BLaER1 treated with 17β-estradiol and CSF1 and Interleukin-3, amounts not matched to agents 10 nM and 100 nM (cell line): Measurements from ENCODE around the gene DNAH7.

Source experiments
- H3K27ac ChIP-seq, 11 experiments: shearing (Covaris generic); formaldehyde crosslinking; 2 replicates each; pipeline ENCODE4 v1.8.1; 2022
- H3K27me3 ChIP-seq, 11 experiments: shearing (Covaris generic); formaldehyde crosslinking; 2 replicates each; pipeline ENCODE4 v1.8.1; 2022
- H3K36me3 ChIP-seq, 11 experiments: shearing (Covaris generic); formaldehyde crosslinking; 2 replicates each; pipeline ENCODE4 v1.8.1; 2022
- H3K4me1 ChIP-seq, 10 experiments: shearing (Covaris generic); formaldehyde crosslinking; 2 replicates each; pipeline ENCODE4 v1.8.1; 2022
- H3K4me2 ChIP-seq, 11 experiments: shearing (Covaris generic); formaldehyde crosslinking; 2 replicates each; pipeline ENCODE4 v1.8.1; 2022
- H3K4me3 ChIP-seq, 10 experiments: shearing (Covaris generic); formaldehyde crosslinking; 2 replicates each; pipeline ENCODE4 v1.8.1; 2022
- H3K9ac ChIP-seq, 11 experiments: shearing (Covaris generic); formaldehyde crosslinking; 2 replicates each; pipeline ENCODE4 v1.8.1; 2022
- H3K9me3 ChIP-seq, 11 experiments: shearing (Covaris generic); formaldehyde crosslinking; replicated peaks in 1 of 11; 2 replicates each; pipeline ENCODE4 v1.8.1; 2022
- H4K20me1 ChIP-seq, 11 experiments: shearing (Covaris generic); formaldehyde crosslinking; 2 replicates each; pipeline ENCODE4 v1.8.1; 2022
- Cebpa-rat ChIP-seq, 11 experiments: shearing (Covaris generic); IDR thresholded peaks; 2 replicates each; pipeline ENCODE4 v1.8.1; 2022

The DNAH7 gene

GRCh38 chr2:196068271-196069209 is at the start of gene DNAH7:
Gene DNAH7 (minus strand): TSS chr2:196068837. CDS start chr2:196068711, 126 bp downstream.
- H3K4me2 ChIP-seq = peak within 1 kb of the TSS; percentile 76 to 99 (median 94)
- peak within 1 kb of the TSS; percentile 32 to 87 (median 65) for H3K9ac ChIP-seq
- peaks cover 11 to 22% (median 16%) of the 10 kb centered on the region in 10 experiments; a peak in 17 of 20 replicates for H3K4me1 ChIP-seq
- H3K9me3 ChIP-seq = no peaks in the 10 kb centered on the region
- no peaks in the 10 kb centered on the region for H3K36me3 ChIP-seq
- H3K27ac ChIP-seq = peak within 1 kb of the TSS; percentile 40 to 89 (median 62); a peak in 21 of 22 replicates
- H4K20me1 ChIP-seq = no peaks in the 10 kb centered on the region
- no peak for TF ChIP-seq Cebpa-rat (IDR thresholded peaks at IDR 0.05)
- H3K4me3 ChIP-seq = peak within 1 kb of the TSS; percentile 56 to 76 (median 66)
- H3K27me3 ChIP-seq = no peaks in the 10 kb centered on the region

DNA sequence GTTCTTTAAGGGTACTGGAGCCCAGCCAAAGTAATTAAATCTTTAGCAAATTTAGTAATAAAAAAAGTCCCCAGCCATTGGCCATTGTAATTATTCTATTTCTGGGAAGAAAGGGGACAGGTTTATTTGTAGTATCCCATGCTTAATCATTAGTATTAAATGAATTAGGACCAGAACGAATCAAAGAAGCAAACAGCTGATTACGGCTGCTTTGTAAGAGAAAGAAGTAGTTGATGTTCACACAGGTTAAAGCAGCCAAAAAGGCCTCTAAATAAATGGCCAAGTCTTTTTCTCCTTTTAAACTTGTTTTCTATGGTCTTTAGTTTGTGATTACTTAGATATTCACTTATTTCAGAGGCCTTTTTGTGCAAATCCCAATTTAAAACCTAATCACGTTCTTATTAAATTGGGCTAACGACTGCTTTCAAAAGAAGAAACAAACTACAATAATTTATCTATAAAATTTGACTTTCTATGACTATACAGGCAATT is 48.6 kb upstream of the DNAH7 start:
- H3K4me3 ChIP-seq = no peak overlapping the region
- no peaks in the 10 kb centered on the region for H3K36me3 ChIP-seq
- H3K4me1 ChIP-seq = peaks cover 0 to 7% (median 0%) of the 10 kb centered on the region in 10 experiments; a peak in 3 of 20 replicates
- peaks cover 0 to 6% (median 0%) of the 10 kb centered on the region in 11 experiments; a peak in 1 of 22 replicates for H3K9me3 ChIP-seq
- no peak for TF ChIP-seq Cebpa-rat (IDR thresholded peaks at IDR 0.05)
- no peaks in the 10 kb centered on the region for H3K27me3 ChIP-seq
- no peak overlapping the region for H3K27ac ChIP-seq
- no peak overlapping the region for H3K9ac ChIP-seq
- no peak overlapping the region for H3K4me2 ChIP-seq
- no peaks in the 10 kb centered on the region for H4K20me1 ChIP-seq

- Histone ChIP-seq H3K27ac (no peak overlapping the region), H3K27me3 (no peaks in the 10 kb centered on the region), H4K20me1 (no peaks in the 10 kb centered on the region), H3K4me2 (no peak overlapping the region; a peak in 1 of 22 replicates), H3K9ac (no peak overlapping the region), H3K4me3 (no peak overlapping the region), H3K9me3 (peaks cover 0 to 3% (median 0%) of the 10 kb centered on the region in 11 experiments; a peak in 3 of 22 replicates), H3K36me3 (no peaks in the 10 kb centered on the region), H3K4me1 (peaks cover 0 to 7% (median 0%) of the 10 kb centered on the region in 10 experiments; a peak in 3 of 20 replicates)
- TF ChIP-seq Cebpa-rat (IDR thresholded peaks at IDR 0.05) = no peak
Measured at GRCh38 chr2:196113061-196113974, 44.7 kb upstream of the DNAH7 start.

- Histone ChIP-seq H3K36me3 (no peaks in the 10 kb centered on the region), H4K20me1 (no peaks in the 10 kb centered on the region), H3K4me1 (peaks cover 0 to 7% (median 0%) of the 10 kb centered on the region in 10 experiments; a peak in 3 of 20 replicates), H3K4me3 (no peak overlapping the region), H3K27ac (no peak overlapping the region), H3K4me2 (no peak overlapping the region), H3K9ac (no peak overlapping the region), H3K27me3 (no peaks in the 10 kb centered on the region), H3K9me3 (peaks cover 0 to 8% (median 0%) of the 10 kb centered on the region in 11 experiments; a peak in 5 of 22 replicates)
- TF ChIP-seq Cebpa-rat (IDR thresholded peaks at IDR 0.05) = no peak
Measured at GRCh38 chr2:196112418-196113034, 43.9 kb upstream of the DNAH7 start.

DNA sequence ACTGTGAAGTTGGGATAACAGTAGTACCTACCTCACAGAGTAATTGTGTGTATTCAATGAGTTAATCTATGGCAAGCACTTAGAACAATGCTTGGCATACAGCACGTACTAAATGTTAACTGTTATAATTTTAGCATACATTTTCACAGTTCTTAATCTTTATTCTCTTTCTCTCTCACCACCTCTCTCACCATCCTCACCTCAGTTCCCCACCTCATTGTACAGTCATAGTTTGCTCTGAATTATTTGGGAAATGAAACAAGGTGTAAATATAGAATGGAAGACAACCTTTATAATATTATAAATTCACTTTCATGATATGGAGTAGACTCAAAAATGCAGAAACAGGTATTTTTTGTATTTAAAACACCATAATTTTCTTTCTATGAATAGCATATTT is 40.0 kb upstream of the DNAH7 start:
- Histone ChIP-seq H3K4me2 (no peak overlapping the region), H3K36me3 (no peaks in the 10 kb centered on the region), H3K9ac (no peak overlapping the region), H3K9me3 (peaks cover 0 to 8% (median 3%) of the 10 kb centered on the region in 11 experiments; a peak in 5 of 22 replicates), H4K20me1 (no peaks in the 10 kb centered on the region), H3K27me3 (no peaks in the 10 kb centered on the region), H3K4me1 (peaks cover 17 to 34% (median 25%) of the 10 kb centered on the region in 10 experiments), H3K4me3 (no peak overlapping the region), H3K27ac (no peak overlapping the region)
- TF ChIP-seq Cebpa-rat (IDR thresholded peaks at IDR 0.05) = no peak

DNA sequence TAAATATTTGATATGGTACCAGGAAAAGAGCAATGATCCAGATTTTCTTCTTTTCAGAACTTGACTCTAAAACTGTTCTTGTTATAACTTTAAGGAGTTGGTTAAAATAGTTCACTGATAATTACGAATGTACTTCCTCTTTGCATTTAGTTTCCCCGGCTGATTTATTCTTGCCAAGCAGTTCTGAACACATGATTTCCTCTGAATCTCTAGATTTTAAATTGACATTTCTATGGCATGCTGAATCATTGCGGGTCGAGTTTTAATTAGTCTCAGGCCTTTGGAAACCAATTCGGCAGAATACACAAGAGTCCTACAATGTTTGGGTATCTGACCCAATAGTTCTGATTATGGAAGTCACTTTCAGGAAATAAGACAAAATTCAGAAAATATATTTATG is 37.3 kb upstream of the DNAH7 start:
- H3K9ac ChIP-seq = peak overlapping the region in 2 of 11 experiments; percentile 11 to 35; a peak in 2 of 22 replicates
- peak overlapping the region; percentile 17 to 66 (median 42); a peak in 19 of 22 replicates for H3K4me2 ChIP-seq
- H3K9me3 ChIP-seq = peaks cover 0 to 13% (median 3%) of the 10 kb centered on the region in 11 experiments; a peak in 6 of 22 replicates
- H3K4me3 ChIP-seq = no peak overlapping the region
- no peaks in the 10 kb centered on the region for H4K20me1 ChIP-seq
- TF ChIP-seq Cebpa-rat (IDR thresholded peaks at IDR 0.05) = no peak
- H3K27ac ChIP-seq = peak overlapping the region in 8 of 11 experiments; percentile 12 to 56 (median 28); a peak in 10 of 22 replicates
- no peaks in the 10 kb centered on the region for H3K27me3 ChIP-seq
- H3K4me1 ChIP-seq = peaks cover 27 to 47% (median 35%) of the 10 kb centered on the region in 10 experiments
- no peaks in the 10 kb centered on the region for H3K36me3 ChIP-seq

DNA sequence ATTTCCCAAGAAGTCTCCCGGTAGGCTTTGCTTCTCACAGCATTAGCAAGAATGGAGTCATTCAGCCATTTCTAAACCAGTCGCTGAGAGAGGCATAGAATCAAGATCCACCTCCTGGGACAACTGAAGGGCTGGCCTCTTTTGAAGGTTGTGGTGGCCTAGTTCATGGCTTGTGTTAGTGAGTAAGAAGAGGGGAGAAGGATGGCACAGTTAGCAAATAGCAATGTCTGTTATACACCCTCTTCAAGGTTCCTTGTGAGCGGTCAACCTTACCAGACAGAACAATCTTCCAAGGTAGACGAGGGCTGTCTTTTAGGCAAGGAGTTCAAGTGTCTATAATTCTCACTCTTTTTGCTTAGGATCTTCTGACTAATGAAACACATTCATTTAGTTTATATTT is 35.4 kb upstream of the DNAH7 start:
- Histone ChIP-seq H3K4me1 (peaks cover 30 to 52% (median 38%) of the 10 kb centered on the region in 10 experiments), H3K27me3 (no peaks in the 10 kb centered on the region), H4K20me1 (no peaks in the 10 kb centered on the region), H3K9me3 (peaks cover 0 to 13% (median 3%) of the 10 kb centered on the region in 11 experiments; a peak in 6 of 22 replicates), H3K27ac (peak overlapping the region in 1 of 11 experiments; percentile 14; a peak in 1 of 22 replicates), H3K36me3 (no peaks in the 10 kb centered on the region), H3K4me2 (peak overlapping the region in 7 of 11 experiments; percentile 10 to 62 (median 40); a peak in 11 of 22 replicates), H3K9ac (no peak overlapping the region), H3K4me3 (no peak overlapping the region)
- TF ChIP-seq Cebpa-rat (IDR thresholded peaks at IDR 0.05) = no peak

- Histone ChIP-seq H3K4me3 (no peak overlapping the region), H3K27me3 (no peaks in the 10 kb centered on the region), H3K9me3 (peaks cover 0 to 13% (median 3%) of the 10 kb centered on the region in 11 experiments; a peak in 6 of 22 replicates), H4K20me1 (no peaks in the 10 kb centered on the region), H3K4me2 (peak overlapping the region in 7 of 11 experiments; percentile 10 to 62 (median 40); a peak in 11 of 22 replicates), H3K27ac (peak overlapping the region in 1 of 11 experiments; percentile 14; a peak in 1 of 22 replicates), H3K4me1 (peaks cover 30 to 52% (median 38%) of the 10 kb centered on the region in 10 experiments), H3K9ac (no peak overlapping the region), H3K36me3 (no peaks in the 10 kb centered on the region)
- no peak for TF ChIP-seq Cebpa-rat (IDR thresholded peaks at IDR 0.05)
Measured at GRCh38 chr2:196103626-196104025, 35.0 kb upstream of the DNAH7 start.
